ENCODE measurements around the gene NLRC5. TPM values are rescaled to one million over a fixed set of nuclear protein-coding genes. Genes with fewer than 3 reads are reported as not detected.

Gene NLRC5, protein sequence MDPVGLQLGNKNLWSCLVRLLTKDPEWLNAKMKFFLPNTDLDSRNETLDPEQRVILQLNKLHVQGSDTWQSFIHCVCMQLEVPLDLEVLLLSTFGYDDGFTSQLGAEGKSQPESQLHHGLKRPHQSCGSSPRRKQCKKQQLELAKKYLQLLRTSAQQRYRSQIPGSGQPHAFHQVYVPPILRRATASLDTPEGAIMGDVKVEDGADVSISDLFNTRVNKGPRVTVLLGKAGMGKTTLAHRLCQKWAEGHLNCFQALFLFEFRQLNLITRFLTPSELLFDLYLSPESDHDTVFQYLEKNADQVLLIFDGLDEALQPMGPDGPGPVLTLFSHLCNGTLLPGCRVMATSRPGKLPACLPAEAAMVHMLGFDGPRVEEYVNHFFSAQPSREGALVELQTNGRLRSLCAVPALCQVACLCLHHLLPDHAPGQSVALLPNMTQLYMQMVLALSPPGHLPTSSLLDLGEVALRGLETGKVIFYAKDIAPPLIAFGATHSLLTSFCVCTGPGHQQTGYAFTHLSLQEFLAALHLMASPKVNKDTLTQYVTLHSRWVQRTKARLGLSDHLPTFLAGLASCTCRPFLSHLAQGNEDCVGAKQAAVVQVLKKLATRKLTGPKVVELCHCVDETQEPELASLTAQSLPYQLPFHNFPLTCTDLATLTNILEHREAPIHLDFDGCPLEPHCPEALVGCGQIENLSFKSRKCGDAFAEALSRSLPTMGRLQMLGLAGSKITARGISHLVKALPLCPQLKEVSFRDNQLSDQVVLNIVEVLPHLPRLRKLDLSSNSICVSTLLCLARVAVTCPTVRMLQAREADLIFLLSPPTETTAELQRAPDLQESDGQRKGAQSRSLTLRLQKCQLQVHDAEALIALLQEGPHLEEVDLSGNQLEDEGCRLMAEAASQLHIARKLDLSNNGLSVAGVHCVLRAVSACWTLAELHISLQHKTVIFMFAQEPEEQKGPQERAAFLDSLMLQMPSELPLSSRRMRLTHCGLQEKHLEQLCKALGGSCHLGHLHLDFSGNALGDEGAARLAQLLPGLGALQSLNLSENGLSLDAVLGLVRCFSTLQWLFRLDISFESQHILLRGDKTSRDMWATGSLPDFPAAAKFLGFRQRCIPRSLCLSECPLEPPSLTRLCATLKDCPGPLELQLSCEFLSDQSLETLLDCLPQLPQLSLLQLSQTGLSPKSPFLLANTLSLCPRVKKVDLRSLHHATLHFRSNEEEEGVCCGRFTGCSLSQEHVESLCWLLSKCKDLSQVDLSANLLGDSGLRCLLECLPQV (N-terminal part only)
- total RNA-seq (2022; extraction: Qiagen RNA extraction): 2.3 to 3.0 TPM (median 2.8 TPM) in 5 replicates

DNA sequence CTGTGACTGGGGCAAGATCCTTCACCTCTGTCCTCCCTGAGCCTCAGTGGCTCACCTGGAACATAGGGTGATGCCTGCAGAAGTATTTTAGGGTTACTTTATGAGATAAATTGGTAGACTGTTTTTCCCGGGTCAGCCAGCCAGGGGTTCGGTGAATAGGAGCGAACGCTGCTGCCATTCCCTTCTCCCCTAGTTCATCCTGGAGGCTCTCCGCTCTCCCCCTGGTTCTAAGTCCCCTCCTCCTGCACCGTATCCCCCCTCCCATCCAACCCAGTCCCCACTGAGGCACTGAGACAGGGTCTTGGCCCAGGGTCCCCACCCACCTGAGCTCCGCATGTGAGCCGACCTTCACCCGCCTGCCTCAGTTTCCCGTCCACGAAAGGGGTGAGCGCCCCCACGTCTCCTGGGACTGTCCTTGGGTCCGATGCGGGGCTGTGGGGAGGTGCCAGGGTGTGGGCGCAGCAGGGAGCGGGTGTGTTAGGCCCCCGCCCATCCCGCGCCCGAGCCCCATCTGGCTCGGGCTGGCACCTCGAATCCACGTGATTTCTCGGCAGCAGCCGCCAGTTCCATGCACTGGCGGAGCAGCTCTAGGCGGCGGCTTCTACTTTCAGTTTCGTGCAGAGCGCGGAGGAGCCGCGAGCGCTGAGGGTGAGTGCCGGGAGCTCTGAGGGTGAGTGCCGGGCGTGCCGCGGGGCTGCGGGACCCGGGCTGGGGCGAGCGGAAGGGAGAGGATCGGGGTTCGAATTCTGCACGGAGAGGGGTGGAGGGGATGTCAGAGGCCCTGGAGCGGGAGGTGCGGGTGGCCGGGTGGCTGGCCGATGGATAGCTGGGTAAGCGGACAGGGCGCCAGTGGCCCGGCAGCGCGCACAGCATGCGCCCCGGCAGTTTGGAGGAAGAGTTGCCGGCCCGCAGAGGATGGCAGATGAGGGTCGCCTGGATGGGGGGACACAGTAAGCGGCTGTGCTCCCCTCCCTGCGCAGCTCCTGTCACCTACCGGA is at the start of gene NLRC5:
NLRC5 (plus strand) TSS at position 610 of the 998 bp plus-strand sequence. CDS start 31,156 bp downstream, outside the sequence.

DNA sequence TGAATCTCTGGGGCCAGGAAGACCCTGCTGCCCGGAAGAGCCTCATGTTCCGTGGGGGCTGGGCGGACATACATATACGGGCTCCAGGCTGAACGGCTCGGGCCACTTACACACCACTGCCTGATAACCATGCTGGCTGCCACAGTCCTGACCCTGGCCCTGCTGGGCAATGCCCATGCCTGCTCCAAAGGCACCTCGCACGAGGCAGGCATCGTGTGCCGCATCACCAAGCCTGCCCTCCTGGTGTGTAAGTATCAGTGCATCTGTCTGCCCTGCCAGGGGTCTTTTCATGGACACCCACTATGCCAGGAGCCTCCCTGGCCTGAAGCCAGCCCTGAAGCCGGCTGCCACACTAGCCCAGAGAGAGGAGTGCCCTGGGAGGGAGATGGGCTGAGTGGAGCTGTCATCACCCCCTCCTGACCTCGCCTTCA is 27.5 kb upstream of the NLRC5 start, which contains the start of gene CETP:
CETP (plus strand) TSS at position 100 of the 431 bp plus-strand sequence; CDS start at position 130, 30 bp downstream.

DNA sequence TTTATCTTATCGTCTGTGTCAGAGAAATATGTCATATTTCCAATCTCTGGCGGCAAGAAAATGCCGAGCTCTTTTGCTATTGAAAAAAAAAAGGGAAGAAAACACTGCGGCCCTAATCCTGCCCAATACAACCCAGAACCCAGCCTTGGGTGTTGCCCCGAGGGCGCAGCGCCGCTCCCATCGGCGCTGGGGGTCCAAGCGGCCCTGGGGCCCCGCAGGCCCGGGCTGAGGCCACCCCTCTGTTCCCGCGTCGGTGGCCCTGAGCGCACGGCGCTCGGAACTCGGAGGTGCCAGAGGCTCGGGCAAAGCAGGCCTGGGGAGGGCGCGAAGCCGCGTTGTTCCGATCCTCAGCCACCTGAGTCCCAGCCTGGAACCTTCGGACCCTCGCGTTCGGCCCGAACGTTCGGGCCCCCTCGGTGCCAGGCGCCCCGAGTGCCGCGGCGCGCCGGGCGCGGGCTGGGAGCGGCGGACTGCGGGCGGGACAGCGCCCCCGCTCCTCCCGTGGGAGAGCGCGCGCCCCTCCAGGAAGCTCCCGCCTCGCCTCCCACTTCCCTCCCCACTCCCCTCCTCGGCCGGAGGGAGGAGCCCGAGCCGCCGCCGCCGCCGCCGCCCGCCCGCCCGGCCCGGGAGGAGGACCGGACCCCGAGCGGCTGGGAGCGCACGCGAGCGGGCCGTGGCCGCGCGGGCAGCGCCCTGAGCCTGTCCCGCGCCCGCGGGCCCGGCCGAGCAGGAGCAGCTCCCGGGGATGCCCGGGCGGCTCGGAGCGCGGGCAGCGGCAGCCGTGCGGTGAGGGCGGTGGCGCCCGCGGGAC is 102.8 kb downstream of the NLRC5 start, which contains the start of gene CPNE2:
CPNE2 (plus strand) TSS at position 609 of the 811 bp plus-strand sequence. CDS start 18,160 bp downstream, outside the sequence.

Other genes with a start within 250 kb of the NLRC5 start
- 0.04 TPM in 1 of 5 replicates, not detected in the others for gene SLC12A3, start 124.3 kb upstream of the NLRC5 start, total RNA-seq (2022; extraction: Qiagen RNA extraction)
- gene HERPUD1, start 57.4 kb upstream of the NLRC5 start, total RNA-seq (2022; extraction: Qiagen RNA extraction): 93.4 to 112 TPM (median 95.0 TPM) in 5 replicates
- not detected in 5 replicates for gene CETP, start 27.6 kb upstream of the NLRC5 start, total RNA-seq (2022; extraction: Qiagen RNA extraction)
- gene CPNE2, start 103.0 kb downstream of the NLRC5 start, total RNA-seq (2022; extraction: Qiagen RNA extraction): 36.5 to 53.8 TPM (median 52.1 TPM) in 5 replicates
- 103 to 122 TPM (median 108 TPM) in 5 replicates for gene PSME3IP1, start 196.5 kb downstream of the NLRC5 start, total RNA-seq (2022; extraction: Qiagen RNA extraction)
- 39.4 to 50.2 TPM (median 46.5 TPM) in 5 replicates for gene RSPRY1, start 196.8 kb downstream of the NLRC5 start, total RNA-seq (2022; extraction: Qiagen RNA extraction)